ENCODE measurements around the gene PAIP2B.
"Not testable (repeated sequence)": the region's sequence is repeated elsewhere in the genome, so short reads cannot be mapped to it uniquely, and the experiment has no call there.

DNA sequence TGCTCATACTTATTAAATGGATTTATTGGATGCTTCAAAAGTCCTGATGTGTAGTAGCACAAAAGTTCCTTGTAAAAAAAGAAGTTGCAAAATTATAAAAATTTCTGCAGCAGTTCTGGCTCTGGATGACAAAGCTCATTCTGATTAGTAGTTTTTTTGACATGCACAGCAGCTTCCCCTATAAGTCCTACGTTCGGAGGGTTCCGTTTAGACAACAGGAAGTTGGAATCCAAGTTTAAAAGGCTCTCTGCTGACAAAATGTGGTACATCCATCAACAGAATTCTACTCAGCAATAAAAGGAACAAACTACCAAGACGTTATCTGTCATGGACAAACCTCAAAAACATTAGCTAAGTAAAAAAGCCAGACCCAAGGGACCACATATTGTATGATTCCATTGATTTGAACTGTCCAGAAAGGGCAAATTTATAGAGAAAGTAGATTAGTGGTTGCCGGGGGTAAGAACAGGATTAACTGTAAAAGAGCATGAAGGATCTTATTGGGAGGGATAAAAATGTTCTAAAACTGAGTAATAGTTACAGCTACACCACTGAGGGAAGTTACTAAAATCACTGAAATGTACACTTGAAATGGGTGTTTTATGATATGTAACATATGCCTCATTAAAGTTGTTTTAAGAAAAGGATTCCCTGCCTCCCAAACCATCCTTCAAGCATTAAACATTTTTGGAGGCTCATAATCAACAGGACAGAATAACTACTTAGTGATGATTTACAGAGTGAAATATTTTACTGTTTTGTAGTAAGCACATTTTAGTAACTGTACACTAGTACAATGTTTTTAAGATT, 43.4 kb downstream of the PAIP2B start:
- TF ChIP-seq CTCF (conservative IDR thresholded peaks at IDR 0.05; ENCODE audit: low read depth, low read length); EZH2 (IDR thresholded peaks at IDR 0.05; ENCODE audit: low read length, unreplicated experiment): not testable (repeated sequence)

All from PC-3 (cell line).